ENCODE measurements around the gene CORO1C. TPM values are rescaled to one million over a fixed set of nuclear protein-coding genes. Genes with fewer than 3 reads are reported as not detected.

Gene CORO1C
- total RNA-seq, 1 experiment from 2014 or later, result 139 TPM

DNA sequence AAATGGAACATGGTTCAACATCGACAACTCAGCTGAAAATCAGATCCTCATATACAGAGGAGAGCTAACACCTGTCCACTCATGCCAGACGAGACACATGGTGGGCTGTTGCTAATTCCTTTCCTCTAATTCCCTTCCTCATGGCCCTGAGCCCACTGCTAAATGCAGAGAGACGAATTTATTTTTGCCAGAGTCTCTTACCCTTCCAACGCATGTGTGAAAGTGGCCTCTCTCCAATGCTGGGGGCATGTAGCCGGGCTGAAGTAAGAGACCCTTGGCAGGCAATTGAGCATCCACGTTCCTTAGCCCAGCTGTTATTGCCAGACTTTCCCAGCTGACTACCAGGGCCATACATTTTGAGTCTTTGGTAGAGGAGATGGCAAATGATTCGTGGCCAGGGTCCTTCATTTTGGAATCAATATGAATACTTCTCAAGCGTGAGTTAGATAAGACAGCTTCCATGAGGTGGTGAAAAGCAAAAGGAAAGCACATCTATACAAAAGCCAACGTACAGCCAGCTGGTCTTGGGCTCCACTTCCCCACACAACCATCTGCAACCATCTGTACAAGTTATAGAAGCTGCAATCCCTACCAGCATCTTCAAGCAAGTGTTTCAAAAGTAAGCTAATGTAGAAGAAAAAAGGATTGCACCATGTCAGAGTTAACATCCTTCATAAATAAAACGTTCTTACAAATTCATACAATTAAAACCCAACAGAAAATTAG is 28.6 kb downstream of the CORO1C start:
- POLR2A ChIA-PET (ENCODE audit: unreplicated experiment), result no interaction called here
- no TSS peak for BruUV-seq (replicated peaks)
- Histone ChIP-seq H3F3A (ENCODE audit: insufficient read depth, low read depth) (0 out of 2 replicates have a peak, but pooled peaks cover 10% of the 10 kb centered on the region), H3K4me2 (no peak overlapping the region), H4K20me1 (ENCODE audit: insufficient read depth) (no peaks in the 10 kb centered on the region; the same call in 1 of the 2 replicates), H3K9me3 (ENCODE audit: insufficient read depth, low read depth) (no peaks in the 10 kb centered on the region), H3K36me3 (ENCODE audit: low read depth) (peaks cover 22% of the 10 kb centered on the region), H3K79me2 (ENCODE audit: low read depth) (peaks cover 46% of the 10 kb centered on the region), H3K27ac (no peak overlapping the region), H2AFZ (no peak overlapping the region), H3K4me1 (replicated peaks; ENCODE audit: insufficient read depth) (no peaks in the 10 kb centered on the region), H3K27me3 (ENCODE audit: insufficient read depth, low read depth) (no peaks in the 10 kb centered on the region), H3K9me2 (ENCODE audit: insufficient read depth) (no peaks in the 10 kb centered on the region), H3K4me3 (no peak overlapping the region)
- no peak for DNase-seq
- CTCF ChIA-PET, result no interaction called here
- intact Hi-C loops (cut with micrococcal nuclease; ENCODE audit: unreplicated experiment), result no loop called here
- TF ChIP-seq EZH2 (IDR thresholded peaks at IDR 0.05; ENCODE audit: low read depth), result no peak
- TF ChIP-seq, protein P1, sequence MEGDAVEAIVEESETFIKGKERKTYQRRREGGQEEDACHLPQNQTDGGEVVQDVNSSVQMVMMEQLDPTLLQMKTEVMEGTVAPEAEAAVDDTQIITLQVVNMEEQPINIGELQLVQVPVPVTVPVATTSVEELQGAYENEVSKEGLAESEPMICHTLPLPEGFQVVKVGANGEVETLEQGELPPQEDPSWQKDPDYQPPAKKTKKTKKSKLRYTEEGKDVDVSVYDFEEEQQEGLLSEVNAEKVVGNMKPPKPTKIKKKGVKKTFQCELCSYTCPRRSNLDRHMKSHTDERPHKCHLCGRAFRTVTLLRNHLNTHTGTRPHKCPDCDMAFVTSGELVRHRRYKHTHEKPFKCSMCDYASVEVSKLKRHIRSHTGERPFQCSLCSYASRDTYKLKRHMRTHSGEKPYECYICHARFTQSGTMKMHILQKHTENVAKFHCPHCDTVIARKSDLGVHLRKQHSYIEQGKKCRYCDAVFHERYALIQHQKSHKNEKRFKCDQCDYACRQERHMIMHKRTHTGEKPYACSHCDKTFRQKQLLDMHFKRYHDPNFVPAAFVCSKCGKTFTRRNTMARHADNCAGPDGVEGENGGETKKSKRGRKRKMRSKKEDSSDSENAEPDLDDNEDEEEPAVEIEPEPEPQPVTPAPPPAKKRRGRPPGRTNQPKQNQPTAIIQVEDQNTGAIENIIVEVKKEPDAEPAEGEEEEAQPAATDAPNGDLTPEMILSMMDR (conservative IDR thresholded peaks at IDR 0.05), result no peak

GRCh38 chr12:108701779-108702441 is 29.4 kb downstream of the CORO1C start:
- Histone ChIP-seq H3K9me2 (ENCODE audit: insufficient read depth) (no peaks in the 10 kb centered on the region), H3F3A (ENCODE audit: insufficient read depth, low read depth) (0 out of 2 replicates have a peak, but pooled peaks cover 14% of the 10 kb centered on the region), H3K79me2 (ENCODE audit: low read depth) (peaks cover 37% of the 10 kb centered on the region), H3K4me2 (no peak overlapping the region), H3K27me3 (ENCODE audit: insufficient read depth, low read depth) (no peaks in the 10 kb centered on the region), H3K9me3 (ENCODE audit: insufficient read depth, low read depth) (no peaks in the 10 kb centered on the region), H4K20me1 (ENCODE audit: insufficient read depth) (no peaks in the 10 kb centered on the region; the same call in 1 of the 2 replicates), H3K4me1 (replicated peaks; ENCODE audit: insufficient read depth) (peaks cover 4% of the 10 kb centered on the region; the same call in 1 of the 2 replicates), H3K36me3 (ENCODE audit: low read depth) (peaks cover 20% of the 10 kb centered on the region), H2AFZ (no peak overlapping the region), H3K27ac (no peak overlapping the region), H3K4me3 (no peak overlapping the region)
- BruUV-seq (replicated peaks), result no TSS peak
- intact Hi-C loops (cut with micrococcal nuclease; ENCODE audit: unreplicated experiment), result no loop called here
- DNase-seq, result no peak
- TF ChIP-seq, protein P1 (conservative IDR thresholded peaks at IDR 0.05), result no peak
- no peak for TF ChIP-seq EZH2 (IDR thresholded peaks at IDR 0.05; ENCODE audit: low read depth)
- ChIA-PET POLR2A (ENCODE audit: unreplicated experiment) (no interaction called here), CTCF (no interaction called here)

GRCh38 chr12:108700833-108701541 is 30.3 kb downstream of the CORO1C start:
- H3K4me2 ChIP-seq, result no peak overlapping the region
- POLR2A ChIA-PET (ENCODE audit: unreplicated experiment), result interaction anchor here (0.5 kb wide), 1 partner anchor 16 kb away, joined by 6 read pairs; no protein-coding TSS in a partner anchor
- CTCF ChIA-PET, result no interaction called here

More at GRCh38 chr12:108700833-108701541, 30.3 kb downstream of the CORO1C start:
- no TSS peak for BruUV-seq (replicated peaks)
- Histone ChIP-seq H3K9me3 (ENCODE audit: insufficient read depth, low read depth) (no peaks in the 10 kb centered on the region), H2AFZ (no peak overlapping the region), H3K79me2 (ENCODE audit: low read depth) (peaks cover 29% of the 10 kb centered on the region), H3K36me3 (ENCODE audit: low read depth) (peaks cover 19% of the 10 kb centered on the region; the same call in 1 of the 2 replicates), H3K9me2 (ENCODE audit: insufficient read depth) (no peaks in the 10 kb centered on the region), H4K20me1 (ENCODE audit: insufficient read depth) (no peaks in the 10 kb centered on the region; the same call in 1 of the 2 replicates), H3K27ac (no peak overlapping the region), H3K4me3 (no peak overlapping the region), H3F3A (ENCODE audit: insufficient read depth, low read depth) (peaks cover 19% of the 10 kb centered on the region; the same call in 1 of the 2 replicates), H3K27me3 (ENCODE audit: insufficient read depth, low read depth) (no peaks in the 10 kb centered on the region), H3K4me1 (replicated peaks; ENCODE audit: insufficient read depth) (peaks cover 12% of the 10 kb centered on the region)
- DNase-seq, result no peak
- TF ChIP-seq, protein P1 (conservative IDR thresholded peaks at IDR 0.05), result no peak
- TF ChIP-seq EZH2 (IDR thresholded peaks at IDR 0.05; ENCODE audit: low read depth), result no peak
- intact Hi-C loops (cut with micrococcal nuclease; ENCODE audit: unreplicated experiment), result no loop called here

All from PC-9 (cell line).